ENCODE data around the gene PKD1L1. TPM values are rescaled to one million over a fixed set of nuclear protein-coding genes. Genes with fewer than 3 reads are reported as not detected.

Gene PKD1L1
- total and polyA plus RNA-seq, 12 donors, result 0.11 to 1.0 (median 0.17) TPM; not detected in 1

GRCh38 chr7:47942132-47942531 is 6.1 kb downstream of the PKD1L1 start:
- peak overlapping the region in 2 of 5 donors; percentile 38 to 66 for H3K27ac ChIP-seq
- TF ChIP-seq CTCF (IDR thresholded peaks at IDR 0.05) (no peak), POLR2A (IDR thresholded peaks at IDR 0.05) (no peak)
- no peak overlapping the region for H3K4me3 ChIP-seq
- DNase-seq, result no peak
- no peaks in the 10 kb centered on the region for H3K9me3 ChIP-seq (replicated peaks in 1 of 3)
- no peaks in the 10 kb centered on the region for H3K27me3 ChIP-seq
- intact Hi-C loops (cut with DNase I), result loop anchor here in 1 of 2 donors (10.0 kb wide), 1 partner anchor 163 kb away; no protein-coding TSS in a partner anchor
- H3K36me3 ChIP-seq (replicated peaks in 1 of 2), result no peaks in the 10 kb centered on the region
- peaks cover 10 to 21% of the 10 kb centered on the region in 2 donors for H3K4me1 ChIP-seq (replicated peaks in 1 of 2)
- 80 to 94% (median 86%) methylated on average over 10 of the region's 10 CpGs for WGBS, 4 donors

- no peaks in the 10 kb centered on the region for H3K27me3 ChIP-seq
- intact Hi-C loops (cut with DNase I), result loop anchor here in 1 of 2 donors (10.0 kb wide), 1 partner anchor 164 kb away; no protein-coding TSS in a partner anchor
- H3K36me3 ChIP-seq (replicated peaks in 1 of 2), result no peaks in the 10 kb centered on the region
- no peak overlapping the region for H3K4me3 ChIP-seq
- H3K27ac ChIP-seq, result peak overlapping the region; percentile 24 to 93 (median 54)
- TF ChIP-seq POLR2A (IDR thresholded peaks at IDR 0.05) (no peak), CTCF (IDR thresholded peaks at IDR 0.05) (no peak)
- DNase-seq, result peak in 6 of 7 donors; percentile 69 to 86 (median 77)
- WGBS, 4 donors, result 40 to 46% (median 44%) methylated on average over 7 to 9 of the region's 9 CpGs
- H3K4me1 ChIP-seq (replicated peaks in 1 of 2), result peaks cover 10 to 21% of the 10 kb centered on the region in 2 donors
- H3K9me3 ChIP-seq (replicated peaks in 1 of 3), result no peaks in the 10 kb centered on the region
These were observed 7.0 kb downstream of the PKD1L1 start for GRCh38 chr7:47941136-47941844.

GRCh38 chr7:47940088-47941013 is 7.9 kb downstream of the PKD1L1 start:
- H3K4me3 ChIP-seq, result no peak overlapping the region
- DNase-seq, result peak in 3 of 7 donors; percentile 6 to 35 (median 27)
- peaks cover 10 to 21% of the 10 kb centered on the region in 2 donors for H3K4me1 ChIP-seq (replicated peaks in 1 of 2)
- H3K27me3 ChIP-seq, result no peaks in the 10 kb centered on the region
- intact Hi-C loops (cut with DNase I), result loop anchor here in 1 of 2 donors (10.0 kb wide), 1 partner anchor 164 kb away; no protein-coding TSS in a partner anchor
- peak overlapping the region in 2 of 5 donors; percentile 74 to 93 for H3K27ac ChIP-seq
- H3K36me3 ChIP-seq (replicated peaks in 1 of 2), result no peaks in the 10 kb centered on the region
- no peak for TF ChIP-seq POLR2A (IDR thresholded peaks at IDR 0.05)
- no peaks in the 10 kb centered on the region for H3K9me3 ChIP-seq (replicated peaks in 1 of 3)
- 80 to 88% (median 82%) methylated on average over 8 to 14 of the region's 14 CpGs for WGBS, 4 donors

GRCh38 chr7:47939425-47940036 is 8.7 kb downstream of the PKD1L1 start:
- TF ChIP-seq CTCF (IDR thresholded peaks at IDR 0.05) (no peak), POLR2A (IDR thresholded peaks at IDR 0.05) (no peak)
- Histone ChIP-seq H3K27me3 (no peaks in the 10 kb centered on the region), H3K4me1 (replicated peaks in 1 of 2) (peaks cover 10 to 21% of the 10 kb centered on the region in 2 donors), H3K36me3 (replicated peaks in 1 of 2) (no peaks in the 10 kb centered on the region), H3K9me3 (replicated peaks in 1 of 3) (no peaks in the 10 kb centered on the region), H3K27ac (no peak overlapping the region), H3K4me3 (no peak overlapping the region)
- DNase-seq, result no peak
- WGBS, 4 donors, result 84 to 96% (median 91%) methylated on average over 3 to 7 of the region's 7 CpGs
- intact Hi-C loops (cut with DNase I), result loop anchor here in 1 of 2 donors (10.0 kb wide), 1 partner anchor 165 kb away; no protein-coding TSS in a partner anchor

All from adrenal gland (tissue), 12 donors.